HG03354 (cell line): ENCODE results near the gene CCDC102A.
"Not testable (repeated sequence)": the region's sequence is repeated elsewhere in the genome, so short reads cannot be mapped to it uniquely, and the experiment has no call there.

Source experiments
- ATAC-seq: cut with Tn5 transposase; IDR thresholded peaks from one replicate; pipeline ENCODE4 v1.9.1; 2021; ENCODE audit warnings: mild to moderate bottlenecking; ENCODE audit not compliant: unreplicated experiment, poor library complexity, severe bottlenecking

Gene CCDC102A

DNA sequence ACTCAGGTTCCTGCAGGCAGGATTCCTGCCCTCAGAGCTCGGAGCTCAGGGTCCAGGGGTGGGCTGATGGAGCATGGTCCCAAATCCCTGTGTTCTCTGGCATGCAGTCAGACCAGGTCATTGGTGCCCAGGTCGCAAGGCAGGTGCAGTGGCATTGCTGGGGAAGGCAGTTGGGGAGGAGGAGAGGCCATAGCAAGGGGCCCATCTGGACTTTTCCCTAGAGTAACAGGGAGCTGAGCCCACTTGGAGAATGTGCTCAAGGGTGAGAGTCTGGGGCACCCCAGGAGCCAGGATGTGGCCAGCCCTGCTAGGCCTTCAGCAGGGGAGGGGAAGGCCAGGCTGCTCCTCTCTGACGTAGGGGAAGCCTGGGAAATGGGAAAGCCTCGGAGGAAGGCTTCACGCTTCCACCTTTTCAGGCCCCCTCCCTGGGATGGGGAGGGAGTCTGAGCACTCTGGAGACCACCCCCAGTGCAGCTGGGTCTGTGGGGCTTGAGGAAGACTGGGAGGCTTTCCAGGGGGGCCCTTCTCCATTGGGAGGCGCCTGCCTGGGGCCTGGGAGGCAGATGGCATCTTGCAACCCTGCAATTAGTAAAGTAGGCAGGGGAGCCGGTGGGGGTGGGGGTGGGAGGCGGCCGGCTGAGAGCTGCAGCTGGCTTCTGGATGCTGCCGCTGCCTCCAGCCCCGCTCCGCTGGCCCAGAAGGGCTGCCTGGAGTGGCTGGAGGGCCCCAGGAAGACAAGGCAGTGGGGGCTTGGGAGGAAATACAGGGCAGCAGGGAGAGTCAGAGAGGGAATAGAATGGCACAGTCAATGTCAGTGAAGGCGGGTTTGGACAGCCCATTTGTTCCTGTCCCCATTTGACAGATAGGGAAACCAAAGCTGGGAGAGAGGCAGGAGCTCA lies 29.0 kb downstream of the CCDC102A start:
- no peak for ATAC-seq

DNA sequence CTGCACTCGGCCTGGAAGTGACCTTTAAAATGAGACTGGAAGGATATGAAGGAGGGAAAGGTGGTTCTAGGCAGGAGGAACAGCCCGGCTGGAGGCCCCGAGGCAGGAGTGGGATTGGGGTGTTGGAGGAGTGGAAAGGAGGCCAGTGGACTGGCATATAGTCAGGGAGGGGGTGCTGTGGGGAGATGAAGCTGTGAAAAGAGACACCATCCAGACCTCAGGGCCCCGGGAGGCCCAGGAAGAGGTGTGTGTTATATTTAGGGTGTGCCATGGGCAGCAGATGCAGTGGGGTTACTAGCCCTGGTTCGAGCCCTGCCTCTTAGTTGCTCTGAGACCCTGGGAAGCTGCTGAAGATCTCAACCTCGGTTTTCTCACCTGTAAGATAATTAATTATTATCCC lies 31.2 kb downstream of the CCDC102A start:
- ATAC-seq: no peak

DNA sequence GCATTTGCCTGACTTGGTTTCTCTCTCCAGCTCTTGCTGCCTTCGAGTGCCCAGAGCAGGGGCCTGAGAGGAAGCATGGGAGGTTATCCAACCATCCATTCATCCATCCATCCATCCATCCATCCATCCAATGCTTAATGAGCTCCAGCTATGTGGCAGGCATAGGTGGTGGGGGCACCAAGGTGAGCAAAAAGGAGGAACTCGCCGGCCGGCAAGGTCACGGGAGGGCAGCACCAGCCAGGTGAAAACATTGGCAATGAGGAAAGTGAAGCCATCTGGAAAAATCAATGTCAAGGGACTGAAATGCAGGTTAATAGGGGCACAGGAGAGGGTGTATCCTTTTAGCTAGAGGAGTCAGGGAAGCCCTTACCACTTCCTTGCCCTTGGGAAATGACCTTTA lies 31.9 kb downstream of the CCDC102A start:
- no peak for ATAC-seq

DNA sequence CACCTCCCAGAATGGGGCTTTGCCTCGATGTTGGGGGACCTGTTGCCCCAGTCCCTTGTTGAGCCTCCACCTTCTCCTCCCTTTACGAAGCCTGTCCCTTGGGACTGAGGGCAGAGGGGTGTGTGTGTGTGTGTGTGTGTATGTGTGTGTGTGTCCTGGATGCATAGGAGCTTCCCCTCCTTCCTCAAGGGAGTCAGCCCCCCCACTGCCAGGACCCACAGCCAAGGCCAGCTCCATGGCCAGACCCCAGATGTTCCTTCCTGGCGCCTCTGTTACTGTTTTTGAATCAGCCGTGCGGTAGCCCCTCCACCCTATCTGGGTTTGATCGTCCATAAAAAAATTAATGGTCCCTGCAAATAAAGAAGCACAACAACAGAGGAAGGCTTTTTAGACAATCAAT lies 32.4 kb downstream of the CCDC102A start:
- ATAC-seq: no peak

DNA sequence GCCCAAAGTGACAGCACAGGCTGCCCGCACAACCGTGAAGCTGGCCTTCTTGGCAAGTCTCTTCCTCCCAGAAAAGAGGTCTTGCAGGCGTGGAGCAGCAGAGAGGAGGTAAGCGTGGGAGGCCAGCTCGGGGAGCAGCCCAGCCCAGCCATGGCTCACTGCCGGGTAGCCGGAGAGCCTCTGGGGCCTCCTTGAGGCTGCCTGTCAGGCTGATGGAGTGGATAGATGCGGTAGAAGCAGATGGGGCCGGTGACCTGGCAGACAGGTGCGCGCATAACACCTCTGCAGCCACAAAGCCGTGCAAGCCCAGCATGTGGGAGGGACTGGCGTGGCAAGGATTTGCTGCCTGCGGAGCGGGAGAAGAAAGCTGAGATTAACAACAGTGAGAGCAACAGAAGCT lies 33.0 kb downstream of the CCDC102A start:
- no peak for ATAC-seq

DNA sequence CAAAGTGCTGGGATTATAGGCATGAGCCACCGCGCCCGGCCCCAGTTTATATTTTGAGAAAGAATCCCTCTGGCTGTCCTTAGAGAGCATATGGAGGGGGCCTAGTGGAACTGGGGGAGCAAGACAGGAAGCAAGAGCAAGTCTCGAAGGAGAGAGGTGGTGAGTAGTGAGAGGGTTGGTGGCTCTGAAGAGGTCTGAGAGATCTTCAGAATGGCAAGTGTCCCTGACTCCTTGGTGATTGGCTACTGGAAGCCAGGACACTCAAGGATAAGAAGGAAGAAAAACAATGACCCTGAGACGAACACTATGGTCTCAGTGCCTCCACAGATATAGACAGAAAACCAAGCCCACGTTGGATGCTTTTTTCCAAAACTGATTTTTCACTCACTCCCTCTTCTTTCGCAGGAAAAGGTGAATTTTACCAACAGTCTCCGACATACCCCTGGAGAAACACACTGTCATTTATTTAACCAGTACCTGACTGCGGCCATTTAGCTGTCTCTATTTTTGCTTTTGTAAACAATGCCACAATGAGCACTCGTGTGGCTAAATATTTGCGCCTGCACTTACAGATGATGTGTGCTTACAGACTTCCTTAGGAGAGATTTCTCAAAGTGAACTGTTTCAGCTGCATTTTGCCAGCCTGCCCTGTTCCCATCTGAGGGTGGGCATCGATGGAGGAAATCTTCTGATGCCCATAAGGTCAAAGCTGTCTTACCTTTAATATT lies 34.2 kb downstream of the CCDC102A start:
- ATAC-seq: no peak

DNA sequence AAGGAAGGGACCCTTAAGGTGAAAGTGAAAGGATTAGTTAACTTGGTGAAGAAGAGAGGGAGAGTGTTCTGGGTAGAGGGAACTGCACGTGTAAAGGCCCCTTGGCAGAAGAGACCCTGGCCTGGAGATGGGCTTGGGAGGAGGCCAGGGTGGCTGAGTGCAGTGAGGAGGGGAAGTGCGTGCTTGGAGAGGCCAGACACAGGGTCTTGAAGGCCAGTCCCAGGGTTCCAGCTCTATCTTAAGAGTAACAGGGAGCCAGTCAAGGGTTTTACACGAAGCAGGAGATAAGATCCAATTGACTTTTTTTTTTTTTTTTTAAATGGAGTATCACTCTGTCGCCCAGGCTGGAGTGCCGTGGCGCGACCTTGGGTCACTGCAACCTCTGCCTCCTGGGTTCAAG lies 34.9 kb downstream of the CCDC102A start:
- ATAC-seq: no peak

DNA sequence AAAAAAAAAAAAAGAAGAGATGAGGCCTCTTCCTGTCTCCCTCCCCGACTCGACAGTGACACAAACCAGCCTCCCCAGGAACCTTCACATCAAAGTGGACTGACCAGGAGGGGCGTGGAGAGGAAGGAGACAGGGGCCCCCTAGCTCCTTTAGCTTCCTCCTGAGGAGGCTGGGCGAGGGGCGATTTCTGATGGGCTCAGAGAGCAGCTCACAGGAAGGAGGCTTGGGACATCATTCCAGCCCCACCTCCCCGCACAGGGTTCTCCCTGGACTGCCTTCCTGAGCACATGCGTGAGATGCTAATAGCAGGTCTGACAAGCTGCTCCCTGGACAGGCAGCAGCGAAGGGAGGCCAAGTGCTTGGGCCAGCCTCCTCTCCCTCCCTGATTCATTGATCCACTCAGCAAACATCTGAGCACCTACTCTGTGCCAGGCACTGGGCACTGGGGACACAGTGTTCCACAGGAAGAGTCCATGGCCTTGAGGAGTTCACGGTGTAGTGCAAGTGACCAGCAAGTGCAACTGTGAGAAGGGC lies 35.7 kb downstream of the CCDC102A start:
- ATAC-seq: no peak

DNA sequence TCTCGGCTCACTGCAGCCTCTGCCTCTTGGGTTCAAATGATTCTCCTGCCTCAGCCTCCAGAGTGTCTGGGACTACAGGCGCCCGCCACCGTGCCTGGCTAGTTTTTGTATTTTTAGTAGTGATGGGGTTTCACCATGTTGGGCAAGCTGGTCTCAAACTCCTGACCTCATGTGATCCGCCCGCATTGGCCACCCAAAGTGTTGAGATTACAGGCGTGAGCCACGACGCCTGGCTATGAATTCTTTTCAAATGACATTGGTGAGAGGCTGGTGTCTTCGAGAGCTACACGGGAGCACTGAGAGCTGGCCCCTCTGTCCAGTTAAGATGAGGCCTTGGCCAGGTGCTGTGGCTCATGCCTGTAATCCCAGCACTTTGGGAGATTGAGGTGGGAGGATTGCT lies 36.4 kb downstream of the CCDC102A start:
- ATAC-seq: not testable (repeated sequence)

DNA sequence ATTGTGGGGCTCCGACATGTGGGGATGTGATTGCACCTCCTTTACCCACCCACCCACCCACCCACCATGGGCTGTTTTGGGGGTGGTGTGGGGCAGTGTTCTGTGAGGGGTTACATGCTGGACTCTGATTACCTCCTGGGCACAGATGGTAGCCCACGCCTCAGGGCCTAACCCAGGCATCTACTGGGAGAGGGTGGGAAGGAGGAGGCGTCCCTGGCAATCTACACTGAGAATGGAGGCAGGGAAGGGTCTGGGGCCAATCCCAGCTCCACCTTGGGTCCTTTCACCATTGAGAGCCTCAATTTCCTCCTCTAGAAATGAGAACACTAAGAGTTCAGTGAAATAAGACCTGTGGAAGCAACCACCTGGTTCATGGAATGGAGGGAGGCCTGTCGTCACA lies 38.3 kb downstream of the CCDC102A start:
- ATAC-seq: no peak

DNA sequence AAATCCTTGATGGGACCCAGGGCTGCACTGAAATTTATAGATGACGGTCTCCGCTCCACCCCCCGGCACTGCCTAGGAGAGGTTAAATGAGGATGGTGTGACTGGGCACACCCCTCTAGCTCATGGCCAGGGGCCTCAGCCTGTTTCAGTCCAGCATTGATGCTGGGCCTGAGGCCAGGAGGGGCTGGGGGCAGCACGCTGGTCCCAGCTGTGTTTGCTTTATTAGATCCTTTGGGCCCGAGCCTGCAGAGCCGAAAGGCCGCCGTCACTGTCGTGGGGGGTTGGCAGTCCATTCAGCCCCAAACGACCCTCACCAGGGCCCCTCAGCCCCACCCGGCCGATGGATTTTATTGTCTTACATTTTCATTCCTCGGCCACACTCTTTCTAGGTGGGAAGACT lies 39.2 kb downstream of the CCDC102A start:
- no peak for ATAC-seq

DNA sequence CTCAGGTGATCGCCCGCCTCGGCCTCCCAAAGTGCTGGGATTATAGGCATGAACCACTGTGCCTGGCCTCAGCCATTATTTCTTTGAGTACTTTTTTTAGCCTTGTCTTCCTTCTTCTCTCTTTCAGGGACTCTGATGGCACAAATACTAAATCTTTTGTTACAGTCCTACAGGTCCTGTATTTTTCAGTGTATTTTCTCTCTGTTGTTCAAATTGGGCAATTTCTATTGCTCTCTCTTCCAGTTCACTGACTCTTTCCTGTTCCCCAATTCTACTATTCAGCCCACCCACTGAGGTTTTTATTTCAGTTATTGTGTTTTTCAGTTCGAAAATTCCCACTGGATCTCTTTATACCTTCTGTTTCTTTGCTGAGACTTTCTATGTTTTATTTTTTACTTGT lies 42.6 kb downstream of the CCDC102A start:
- no peak for ATAC-seq

DNA sequence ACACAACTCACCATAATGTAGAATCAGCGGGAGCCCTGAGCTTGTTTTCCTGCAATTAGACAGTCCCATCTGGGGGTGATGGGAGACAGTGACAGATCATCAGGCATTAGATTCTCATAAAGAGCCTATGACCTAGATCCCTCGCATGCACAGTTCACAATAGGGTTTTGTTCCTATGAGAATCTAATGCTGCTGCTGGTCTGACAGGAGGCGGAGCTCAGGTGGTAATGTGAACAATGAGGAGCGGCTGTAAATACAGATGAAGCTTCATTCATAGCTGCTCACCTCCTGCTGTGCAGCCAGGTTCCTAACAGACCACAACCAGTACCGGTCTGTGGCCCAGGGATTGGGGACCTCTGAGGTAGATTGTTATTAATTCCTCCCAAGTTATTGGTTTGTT lies 47.1 kb downstream of the CCDC102A start:
- ATAC-seq: no peak

DNA sequence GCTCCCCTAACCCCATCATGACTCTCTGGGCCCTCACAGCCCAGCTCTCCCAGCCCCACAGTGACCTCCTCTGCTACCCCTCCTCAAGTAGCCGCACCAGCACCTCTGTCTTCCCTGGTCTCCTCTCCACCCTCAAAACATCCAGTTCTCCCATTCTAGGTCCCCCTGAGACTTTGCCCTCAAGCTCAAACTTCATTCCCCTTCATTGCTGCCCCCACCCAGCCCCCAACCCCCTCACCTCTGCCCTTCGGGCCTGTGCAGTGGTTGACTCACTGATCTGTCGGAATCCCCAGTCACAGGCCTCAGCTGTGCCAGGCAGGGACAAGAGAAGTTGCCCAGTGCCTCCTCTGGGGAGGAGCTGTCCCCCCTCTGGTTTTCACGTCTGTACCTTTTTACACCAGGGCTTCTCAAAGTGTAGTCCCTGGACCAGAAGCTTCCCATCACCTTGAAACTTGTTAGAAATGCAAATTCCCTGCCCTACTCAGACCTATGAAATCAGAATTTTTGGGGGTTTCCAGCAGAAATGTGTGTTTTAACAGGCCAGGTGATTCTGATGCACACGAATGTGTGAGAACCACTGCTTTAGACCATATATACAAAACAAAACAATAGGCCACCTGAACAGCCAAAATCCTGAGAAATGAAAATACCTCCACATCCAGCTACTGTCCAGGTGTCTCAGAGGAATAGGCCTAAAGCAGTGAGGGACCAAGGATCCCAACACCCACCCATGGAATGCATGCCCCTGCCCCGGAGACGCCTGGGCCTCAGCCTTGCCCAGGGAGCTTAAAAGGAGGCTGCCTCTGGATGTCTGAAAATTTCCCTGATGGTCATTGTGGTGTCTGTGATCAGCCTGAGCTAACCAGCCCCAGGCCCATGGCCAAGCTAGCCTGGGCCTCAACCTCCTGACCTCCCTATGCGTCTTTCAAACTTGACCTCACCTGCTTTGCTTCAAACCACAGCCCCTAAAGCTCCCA lies 49.2 kb downstream of the CCDC102A start:
- no peak for ATAC-seq

DNA sequence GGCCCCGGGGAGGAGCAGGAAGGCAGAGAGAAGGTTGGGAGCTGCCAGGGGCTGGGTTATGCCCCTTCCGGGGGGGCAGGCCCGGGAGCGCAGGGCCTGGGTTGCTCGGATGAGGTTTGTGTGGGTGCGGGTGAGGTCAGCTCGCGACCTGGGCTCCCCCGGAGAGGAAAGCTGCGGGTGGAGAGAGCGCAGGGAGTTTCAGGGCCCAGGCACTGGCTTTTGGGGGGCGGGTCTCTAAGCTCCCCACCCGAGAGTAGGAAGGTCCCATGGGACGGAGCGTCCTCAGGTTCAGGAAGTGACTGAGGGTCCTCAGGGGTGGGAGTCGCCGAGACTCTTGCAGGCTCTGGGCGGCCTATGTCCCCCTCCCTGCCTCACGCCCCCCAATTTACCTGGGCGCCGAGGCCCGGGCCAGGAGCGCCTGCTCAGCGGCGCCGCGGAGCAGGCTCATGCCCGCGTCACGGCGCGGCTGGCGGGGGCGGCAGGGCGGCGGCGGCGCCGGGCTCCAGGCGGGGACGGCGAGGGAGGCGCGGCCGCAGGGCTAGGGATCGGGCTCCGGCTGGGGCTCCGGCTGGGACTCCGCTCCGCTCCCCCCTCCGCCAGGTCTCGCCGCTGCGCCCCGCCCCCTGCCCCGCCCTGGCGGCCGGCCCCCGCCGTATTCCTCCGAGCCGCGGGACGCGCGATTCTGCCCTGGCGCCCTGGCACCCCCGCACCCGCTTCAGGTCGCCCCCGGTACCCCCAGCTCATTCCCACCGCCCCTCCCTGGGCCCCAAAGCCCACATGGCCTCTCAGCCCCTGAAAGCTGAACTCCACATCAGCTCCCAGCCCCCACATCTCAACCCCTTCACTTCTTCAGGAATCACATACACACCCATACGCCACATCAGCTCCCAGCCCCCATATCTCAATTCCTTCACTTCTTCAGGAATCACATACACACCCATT lies 50.2 kb downstream of the CCDC102A start, which contains the start of gene DOK4:
TSS of gene DOK4 (minus strand) at position 578 of the 942 bp plus-strand sequence. CDS start 6,986 bp downstream, outside the sequence.
- ATAC-seq: peak; percentile 82

DNA sequence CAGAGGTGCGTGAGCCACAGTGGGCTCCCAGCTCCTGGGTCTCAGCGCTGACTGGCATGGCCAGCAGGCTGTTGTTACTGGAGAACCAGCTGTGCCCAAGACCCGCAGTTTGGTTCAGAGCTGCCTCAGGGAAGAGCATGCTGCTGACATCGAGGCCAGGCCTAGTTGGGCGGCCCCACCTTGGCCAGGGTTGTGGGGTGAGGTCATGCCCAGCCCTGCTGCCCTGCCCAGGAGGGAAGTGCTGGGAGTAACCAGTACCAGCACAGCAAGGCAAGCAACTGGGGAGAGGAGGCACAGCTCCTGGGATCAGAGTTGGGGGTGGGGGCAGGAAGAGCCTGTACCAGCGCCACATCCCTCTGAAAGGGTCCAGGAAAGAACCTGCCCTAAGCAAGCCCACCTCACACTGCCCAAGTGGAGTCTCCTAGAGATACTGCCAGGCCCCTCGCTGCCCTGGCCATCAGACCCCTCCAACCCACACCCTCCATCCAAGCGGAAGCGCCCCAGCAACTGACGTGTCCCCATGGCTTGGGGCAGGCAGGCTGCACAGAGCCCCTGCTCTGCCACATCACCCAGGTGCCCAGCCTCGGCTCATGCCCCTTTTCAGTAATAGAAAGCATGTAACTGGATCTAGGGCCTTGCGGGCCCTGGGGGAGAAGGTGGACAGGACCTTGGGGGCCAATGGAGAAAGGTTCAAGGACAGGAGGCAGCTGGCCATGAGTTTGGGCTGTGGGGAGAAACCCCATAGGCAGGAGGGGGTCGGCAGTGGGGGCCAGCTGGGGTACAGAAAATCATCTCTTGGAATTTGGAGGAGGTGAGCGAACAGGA lies 51.1 kb downstream of the CCDC102A start:
- ATAC-seq: no peak

DNA sequence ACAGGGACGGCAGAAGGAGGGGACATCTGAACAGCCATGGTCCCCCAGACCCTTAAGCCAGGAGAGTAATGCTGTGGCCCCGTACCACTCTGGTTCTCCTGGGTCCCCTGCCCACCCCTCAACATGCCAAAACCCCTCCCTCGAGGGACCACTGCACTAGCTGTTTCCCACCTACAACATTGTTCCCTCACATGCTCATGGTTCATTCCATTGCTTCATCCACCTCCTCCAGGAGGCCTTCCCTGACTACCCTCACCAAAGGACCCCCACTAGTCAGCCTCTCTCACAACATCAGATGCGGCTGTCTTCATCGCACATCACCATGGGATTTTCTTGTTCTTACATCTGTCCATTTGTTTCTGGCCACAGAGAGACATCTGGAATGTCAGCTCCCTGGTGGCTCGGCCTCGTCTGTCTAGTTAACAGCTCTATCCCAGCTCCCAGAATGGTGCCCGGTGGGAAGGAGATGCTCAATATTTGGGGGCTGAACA lies 51.8 kb downstream of the CCDC102A start:
- no peak for ATAC-seq
